Stimulated activated CD4-positive, alpha-beta T cell treated with anti-CD3 and anti-CD28 coated beads, Interleukin-12 subunit alpha, Interleukin-12 subunit beta, amount 100 ng/mL, for 4 hours (primary cell): Measurements from ENCODE around the gene DNAI7.

Experiments used
- DNase-seq: peaks from one replicate; pipeline ENCODE4 v3.0.0-alpha.2; 2020

Gene DNAI7

DNA sequence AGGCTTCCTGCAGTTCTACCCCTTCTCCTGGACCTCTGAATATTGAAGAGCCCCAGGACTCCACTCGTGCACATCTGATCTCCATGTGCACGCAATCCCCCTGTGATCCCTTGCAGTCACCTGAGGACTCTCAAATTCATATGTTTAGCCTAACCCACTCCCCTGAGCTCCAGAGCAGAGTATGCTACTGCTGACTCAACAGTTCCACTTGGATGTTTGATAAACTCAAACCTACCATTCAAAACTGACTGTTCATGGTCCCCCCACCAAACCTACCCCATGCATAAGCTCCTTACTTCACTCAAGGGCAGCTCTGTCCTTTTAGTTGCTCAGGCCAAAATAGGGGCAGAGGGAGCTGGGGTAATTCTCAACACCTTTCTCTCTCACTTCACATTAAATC, 96.0 kb downstream of the DNAI7 start:
- DNase-seq: no peak

DNA sequence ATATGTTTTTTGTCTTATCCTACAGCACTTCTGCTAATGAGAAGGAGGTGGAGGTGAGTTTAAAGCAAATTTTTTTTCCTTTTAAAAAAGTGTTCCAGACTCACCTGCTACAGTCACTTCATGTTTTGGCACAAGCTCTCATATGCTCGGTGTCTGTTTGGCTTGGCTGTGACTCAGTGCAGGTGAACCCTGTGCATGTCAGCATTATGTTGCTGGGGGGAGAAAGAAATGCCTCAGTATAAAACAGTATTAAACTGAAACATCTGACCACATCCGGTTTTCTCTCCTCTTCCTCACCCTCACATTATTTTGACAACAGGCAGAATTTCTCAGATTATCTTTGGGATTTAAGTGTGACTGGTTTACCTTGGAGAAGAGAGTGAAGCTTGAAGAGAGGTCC, 105.2 kb downstream of the DNAI7 start:
- no peak for DNase-seq

DNA sequence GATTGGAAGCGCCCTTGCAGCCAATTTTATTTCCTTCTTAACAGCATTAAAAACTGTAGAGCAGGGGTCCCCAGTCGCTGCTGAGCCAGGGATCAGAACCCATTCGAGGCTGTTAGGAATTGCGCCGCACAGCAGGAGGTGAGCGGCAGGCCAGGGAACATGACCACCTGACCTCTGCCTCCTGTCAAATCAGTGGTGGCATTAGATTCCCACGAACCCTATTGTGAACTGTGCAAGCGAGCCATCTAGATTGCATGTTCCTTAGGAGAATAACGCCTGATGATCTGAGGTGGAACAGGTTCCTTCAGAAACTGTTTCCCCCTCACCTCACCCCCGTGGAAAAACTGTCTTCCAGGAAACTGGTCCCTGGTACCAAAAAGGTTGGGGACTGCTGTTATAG, 107.4 kb downstream of the DNAI7 start:
- DNase-seq: no peak

DNA sequence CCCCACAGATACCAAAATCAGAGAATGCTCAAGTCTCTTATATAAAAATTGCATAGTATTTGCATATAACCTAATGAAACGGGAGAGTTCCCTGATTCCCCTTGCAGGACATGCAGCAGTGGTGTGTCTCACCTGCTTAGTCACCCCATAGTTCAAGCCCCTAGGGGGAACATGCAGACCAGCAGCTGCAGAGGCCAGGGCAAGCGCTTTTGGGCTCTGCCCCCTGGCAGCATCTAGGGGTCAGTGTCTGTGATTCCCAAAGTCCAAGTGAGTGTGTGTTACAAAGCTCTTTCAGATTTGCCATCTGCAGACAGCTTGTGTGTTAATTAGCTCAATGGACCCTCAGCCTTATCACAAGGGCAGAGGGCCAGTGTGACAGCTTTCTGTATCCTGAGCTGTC, 110.1 kb downstream of the DNAI7 start:
- no peak for DNase-seq

DNA sequence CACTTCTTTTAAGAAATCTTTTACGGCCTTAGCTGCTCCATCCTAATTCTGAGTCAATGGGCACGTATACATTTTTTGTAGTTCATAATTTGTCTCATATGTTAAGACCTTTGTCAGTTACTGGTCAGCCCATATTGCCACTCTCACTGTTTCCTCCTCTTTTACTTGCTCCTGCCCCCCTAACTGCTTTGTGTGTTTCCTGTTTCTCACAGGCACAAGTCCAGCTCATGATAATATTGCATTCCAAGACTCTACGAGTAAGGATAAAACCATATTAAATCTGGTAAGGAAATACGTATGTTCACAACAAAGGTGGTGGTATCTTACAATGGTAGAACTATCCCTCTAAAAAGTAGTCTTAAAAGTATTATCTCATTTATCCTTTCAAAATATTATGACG, 111.7 kb downstream of the DNAI7 start:
- no peak for DNase-seq

DNA sequence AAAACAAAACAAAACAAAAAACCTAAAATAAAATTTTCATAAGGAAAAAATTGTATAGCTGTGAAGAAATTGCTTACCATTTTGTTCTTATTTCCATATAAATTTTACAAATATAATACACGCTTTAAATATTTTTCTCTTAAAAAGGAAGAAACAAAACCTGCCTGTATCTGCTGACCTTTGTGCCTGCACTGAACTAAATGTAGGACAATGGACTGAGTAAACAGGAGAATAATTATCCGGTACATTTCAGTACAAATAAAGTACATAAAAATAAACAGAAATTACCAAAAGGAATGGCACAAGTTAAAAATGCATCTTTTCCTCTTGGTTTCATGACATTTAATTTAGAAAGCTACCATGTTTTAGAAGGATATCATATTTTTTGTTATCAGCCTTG, 112.3 kb downstream of the DNAI7 start:
- DNase-seq: no peak

DNA sequence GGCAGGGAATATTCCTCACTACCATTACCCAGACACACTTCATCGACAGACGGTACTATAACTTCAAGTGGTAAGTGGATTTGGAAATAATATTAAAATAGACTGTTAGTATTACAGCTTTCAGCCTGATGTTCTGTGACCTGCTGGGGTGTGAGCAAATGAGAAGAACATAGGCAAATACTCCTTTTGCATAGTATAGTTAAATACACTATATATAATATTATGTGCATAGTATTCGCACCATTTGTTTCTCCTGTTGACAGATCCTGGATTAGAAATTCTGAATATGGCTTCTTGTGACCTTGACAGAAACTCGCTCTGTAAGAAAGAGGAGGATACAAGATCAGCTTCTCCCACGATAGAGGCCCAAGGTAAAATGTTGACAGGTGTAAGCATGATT, 115.6 kb downstream of the DNAI7 start:
- DNase-seq: no peak

DNA sequence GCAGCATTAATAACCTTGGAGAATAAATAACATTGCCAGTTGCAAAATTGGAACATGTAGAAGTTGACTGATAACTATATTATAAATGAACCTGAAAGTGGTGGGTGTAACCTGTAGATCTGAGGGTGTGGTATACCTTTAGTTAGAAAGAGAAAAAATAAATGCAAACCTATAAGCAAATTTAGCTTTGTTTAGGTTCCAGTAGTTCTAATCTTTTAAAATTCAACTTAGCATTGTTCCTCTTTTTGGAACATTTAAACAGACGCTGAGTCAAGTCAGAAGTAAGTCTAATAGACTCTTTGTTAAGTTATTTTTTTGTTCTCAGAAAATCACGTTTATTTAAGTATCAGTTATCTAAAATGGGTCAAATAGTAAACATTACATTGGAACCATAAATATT, 120.0 kb downstream of the DNAI7 start:
- DNase-seq: no peak

DNA sequence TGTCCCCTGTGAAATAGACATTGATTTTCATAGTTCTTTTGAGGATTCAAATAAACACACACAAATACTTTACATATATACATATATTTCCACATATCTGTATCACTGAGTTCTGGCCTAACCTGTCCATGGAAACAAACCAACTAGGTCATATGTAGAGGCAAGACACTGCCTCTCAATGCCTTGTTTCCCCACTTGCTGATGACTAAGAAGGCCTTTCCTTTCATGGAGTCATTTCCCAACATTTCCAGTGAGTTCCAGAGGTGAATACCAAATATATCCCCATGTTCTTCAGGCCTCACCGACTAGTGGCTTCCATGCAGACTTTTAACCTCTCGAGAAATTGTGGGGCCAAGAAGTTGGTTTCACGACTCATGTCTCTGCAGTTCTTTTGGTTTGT, 120.8 kb downstream of the DNAI7 start:
- no peak for DNase-seq

DNA sequence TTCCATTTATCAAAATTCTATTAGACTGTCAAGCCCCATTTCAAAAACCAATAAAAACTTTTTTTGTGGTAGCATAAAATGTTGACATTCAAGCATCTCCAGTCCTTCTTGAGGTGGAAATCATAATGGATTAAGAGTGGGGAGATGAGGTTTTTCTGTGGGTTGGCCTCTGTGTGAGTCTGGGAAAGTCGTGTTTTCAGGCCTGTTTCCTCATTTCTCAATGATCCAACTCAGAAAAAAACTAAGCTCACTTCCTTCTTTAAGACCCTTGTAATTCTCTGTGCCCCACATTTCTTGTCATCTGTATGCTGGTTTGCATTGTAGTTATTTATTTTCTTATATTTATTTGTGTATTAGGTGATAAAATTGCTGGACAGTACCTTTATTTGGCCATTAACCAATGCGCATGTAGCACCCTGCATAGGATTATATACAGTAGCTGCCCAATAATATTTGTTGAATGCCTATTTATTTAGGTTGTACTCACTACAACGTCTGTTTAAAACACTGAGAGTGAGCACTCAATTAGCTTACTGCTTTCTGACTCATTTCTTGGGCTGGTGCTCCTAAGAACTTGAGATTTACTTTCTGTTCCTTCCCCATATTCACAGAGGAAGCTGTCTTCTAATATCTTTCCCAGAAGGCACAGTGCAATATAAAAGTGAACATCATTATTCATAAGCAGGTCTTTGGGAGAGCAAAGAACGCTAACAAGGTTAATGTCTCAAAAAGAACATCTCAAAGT, 121.9 kb downstream of the DNAI7 start:
- no peak for DNase-seq

DNA sequence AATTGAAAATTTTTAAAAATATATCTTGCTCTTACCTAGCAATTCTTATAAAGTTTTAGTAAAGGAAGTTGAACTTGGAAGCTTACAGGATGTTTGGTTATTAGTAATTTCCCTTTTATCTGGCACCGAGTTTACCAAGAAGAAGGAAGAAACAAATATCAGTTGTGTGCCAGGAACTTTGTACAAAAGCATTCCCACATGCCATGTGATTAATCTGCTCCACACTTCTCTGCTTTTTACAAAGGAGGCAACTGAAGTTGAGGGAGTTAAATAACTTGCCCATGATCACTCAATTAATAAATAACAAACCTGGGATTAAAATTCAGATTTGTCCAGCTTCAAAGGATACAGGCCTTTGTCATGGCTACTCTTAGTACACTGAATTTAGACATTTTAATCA, 123.6 kb downstream of the DNAI7 start:
- DNase-seq: no peak

DNA sequence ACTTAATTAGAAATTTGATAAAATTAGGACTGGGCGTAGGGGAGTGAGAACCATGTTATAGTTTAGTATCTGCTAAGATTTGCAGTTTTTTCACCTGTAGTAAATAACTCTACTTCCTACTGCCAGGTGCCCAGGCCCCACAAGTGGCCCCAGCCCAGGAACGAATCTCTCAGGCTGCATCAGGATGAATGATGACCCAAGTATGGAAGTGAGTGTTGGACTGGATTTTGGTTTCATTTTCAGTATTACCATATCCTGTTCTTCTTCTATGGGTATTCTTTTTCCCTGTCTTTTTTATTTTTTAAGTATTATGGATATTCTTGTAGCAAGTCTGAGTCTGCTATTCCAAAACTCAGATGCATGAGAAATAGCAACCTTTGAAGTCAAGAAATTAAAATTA, 125.7 kb downstream of the DNAI7 start:
- no peak for DNase-seq

DNA sequence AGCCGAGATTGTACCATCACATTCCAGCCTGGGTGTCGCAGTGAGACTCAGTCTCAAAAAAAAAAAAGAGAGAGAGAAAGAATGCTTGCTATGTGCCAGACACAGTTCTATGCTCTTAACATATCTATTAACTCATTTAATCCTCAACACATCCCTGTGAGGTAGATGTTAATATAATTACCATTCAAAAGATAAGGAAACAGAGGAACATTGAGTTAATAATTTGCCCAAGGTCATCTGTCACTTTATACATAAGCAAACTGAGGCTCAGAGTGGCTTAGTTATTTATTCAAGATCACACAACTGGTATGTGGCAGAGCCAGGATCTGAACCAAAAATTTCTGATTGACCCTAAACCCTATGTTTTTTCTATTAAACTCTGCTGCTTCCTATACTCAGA, 129.9 kb downstream of the DNAI7 start:
- no peak for DNase-seq

DNA sequence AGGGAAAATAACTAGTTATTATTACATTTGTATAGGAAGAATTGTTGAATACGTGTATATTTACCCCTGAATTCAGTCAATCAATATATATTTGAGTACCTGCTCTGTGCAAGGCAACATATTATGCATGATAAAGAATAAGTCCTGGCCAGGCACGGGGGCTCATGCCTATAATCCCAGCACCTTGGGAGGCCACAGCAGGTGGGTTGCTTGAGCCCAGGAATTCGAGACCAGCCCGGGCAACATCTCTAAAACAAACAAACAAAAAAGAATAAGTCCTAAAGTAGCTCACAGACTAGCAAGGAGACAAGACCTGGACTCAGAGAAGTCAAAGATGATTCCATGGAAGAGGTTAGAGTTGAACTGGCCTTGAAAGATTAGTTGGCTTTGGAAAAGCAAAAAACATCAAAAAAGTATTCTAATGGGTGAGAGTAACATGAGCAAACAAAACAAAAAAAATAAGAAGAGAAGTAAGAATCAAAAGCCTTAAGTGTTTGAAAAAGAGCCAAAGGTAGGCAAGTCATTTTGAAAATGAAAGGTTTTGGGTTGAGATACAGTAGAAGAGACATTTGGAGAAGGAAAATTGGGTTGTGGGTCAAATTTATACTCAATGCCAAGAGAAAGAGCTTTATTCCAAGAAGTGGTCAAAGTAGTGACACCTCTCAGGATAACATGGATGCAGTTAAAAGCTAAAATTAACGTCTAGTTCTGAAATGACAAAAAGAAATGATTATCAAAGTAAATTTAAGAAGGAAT, 130.9 kb downstream of the DNAI7 start:
- no peak for DNase-seq

DNA sequence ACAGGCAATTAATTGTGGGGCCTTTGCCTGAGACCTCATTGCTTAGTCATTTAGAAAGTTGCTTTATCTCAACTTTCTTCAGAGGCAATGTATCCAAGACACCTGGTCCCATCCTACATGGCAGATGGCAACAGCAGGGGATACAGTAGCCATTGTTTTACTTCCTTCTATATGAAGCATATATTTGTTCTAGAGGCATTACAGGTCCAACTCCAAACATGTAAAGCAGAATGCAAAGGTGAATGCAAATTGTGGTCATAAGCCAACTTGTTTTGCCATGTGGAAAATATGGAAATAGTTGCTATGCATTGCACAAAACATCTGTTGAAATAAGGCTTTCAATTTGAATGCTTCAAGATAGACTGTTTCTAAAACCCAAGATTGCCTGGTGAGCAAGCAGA, 136.3 kb downstream of the DNAI7 start:
- DNase-seq: no peak
